ENCODE measurements around the gene TRAF3. TPM values are rescaled to one million over a fixed set of nuclear protein-coding genes. Genes with fewer than 3 reads are reported as not detected.
"Not testable (repeated sequence)": the region's sequence is repeated elsewhere in the genome, so short reads cannot be mapped to it uniquely, and the experiment has no call there.

The TRAF3 gene
- total RNA-seq, 1 experiment from 2014 or later: 15.1 TPM

DNA sequence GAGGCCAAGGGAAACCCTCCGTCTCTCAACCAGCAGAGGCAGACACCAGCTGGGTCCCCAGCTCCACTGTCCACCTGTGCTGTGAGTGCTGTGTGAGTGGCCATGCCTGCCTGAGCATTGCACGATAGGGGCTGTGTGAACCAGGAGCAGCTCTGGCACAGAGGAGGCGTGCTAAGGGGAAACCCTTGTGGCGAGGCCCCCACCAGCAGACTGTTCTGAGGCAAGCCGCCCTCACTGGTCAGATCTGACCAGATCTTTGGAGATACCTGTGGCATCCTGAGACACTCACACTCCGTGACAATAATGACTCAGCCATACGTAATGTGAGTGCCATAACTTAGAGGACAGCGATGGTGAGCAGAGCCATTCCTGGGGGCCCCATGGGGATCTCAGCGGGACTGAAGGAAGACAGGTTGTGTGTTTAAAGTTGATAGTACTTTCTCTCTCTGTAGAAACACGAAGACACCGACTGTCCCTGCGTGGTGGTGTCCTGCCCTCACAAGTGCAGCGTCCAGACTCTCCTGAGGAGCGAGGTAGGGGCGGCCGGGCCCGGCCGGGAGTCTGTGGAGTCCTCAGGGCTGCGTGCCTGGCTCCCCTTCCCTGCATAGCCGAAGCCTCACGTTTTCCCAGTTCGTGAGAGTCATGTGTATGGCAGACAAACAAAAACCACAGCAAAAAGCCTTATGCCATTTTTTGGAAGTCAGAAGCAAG lies 108.6 kb downstream of the TRAF3 start:
- DNase-seq (ENCODE audit: extremely low read depth, low read depth): no peak

DNA sequence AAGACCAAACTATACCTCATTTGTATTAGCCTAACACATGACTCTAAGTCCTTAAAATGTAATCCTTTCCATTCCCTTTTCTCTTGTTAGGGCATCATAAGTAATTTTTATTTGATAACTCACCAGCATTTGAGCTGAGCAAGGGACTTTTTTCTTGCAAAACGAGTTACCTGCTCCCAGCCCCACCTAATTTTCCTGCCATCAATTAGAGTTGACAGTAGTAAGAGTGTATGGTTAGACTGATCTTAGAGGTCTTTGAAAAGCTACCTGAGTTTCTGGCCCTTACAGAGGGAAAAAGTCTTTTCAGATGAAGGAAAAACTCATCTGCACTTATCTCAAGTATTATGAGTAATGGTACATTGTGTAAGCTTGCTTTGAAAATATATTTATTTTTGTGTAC lies 111.5 kb downstream of the TRAF3 start:
- no peak for DNase-seq (ENCODE audit: extremely low read depth, low read depth)

- no peak for DNase-seq (ENCODE audit: extremely low read depth, low read depth)
Measured at GRCh38 chr14:102889615-102890014, 112.4 kb downstream of the TRAF3 start.

DNA sequence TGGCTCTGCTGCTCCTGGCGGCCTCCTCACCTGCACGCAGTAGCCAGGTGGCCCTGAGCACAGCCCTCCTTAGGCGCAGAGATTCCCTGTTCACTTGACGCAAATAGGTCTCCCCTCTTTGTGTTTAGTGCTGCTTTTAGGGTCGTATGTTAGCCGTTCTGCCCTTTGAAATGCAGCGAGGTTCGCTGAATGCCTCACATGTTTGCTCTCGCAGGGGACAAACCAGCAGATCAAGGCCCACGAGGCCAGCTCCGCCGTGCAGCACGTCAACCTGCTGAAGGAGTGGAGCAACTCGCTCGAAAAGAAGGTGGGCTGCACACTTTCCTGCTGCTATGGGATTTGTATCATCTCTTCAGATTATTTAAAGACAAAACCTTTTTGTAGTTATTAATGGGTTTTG lies 113.9 kb downstream of the TRAF3 start:
- DNase-seq (ENCODE audit: extremely low read depth, low read depth): no peak

- no peak for DNase-seq (ENCODE audit: extremely low read depth, low read depth)
Measured at GRCh38 chr14:102891556-102891955, 114.3 kb downstream of the TRAF3 start.

- DNase-seq (ENCODE audit: extremely low read depth, low read depth): no peak
Measured at GRCh38 chr14:102892651-102893050, 115.4 kb downstream of the TRAF3 start.

GRCh38 chr14:102893452-102893851 lies 116.2 kb downstream of the TRAF3 start:
- no peak for DNase-seq (ENCODE audit: extremely low read depth, low read depth)

DNA sequence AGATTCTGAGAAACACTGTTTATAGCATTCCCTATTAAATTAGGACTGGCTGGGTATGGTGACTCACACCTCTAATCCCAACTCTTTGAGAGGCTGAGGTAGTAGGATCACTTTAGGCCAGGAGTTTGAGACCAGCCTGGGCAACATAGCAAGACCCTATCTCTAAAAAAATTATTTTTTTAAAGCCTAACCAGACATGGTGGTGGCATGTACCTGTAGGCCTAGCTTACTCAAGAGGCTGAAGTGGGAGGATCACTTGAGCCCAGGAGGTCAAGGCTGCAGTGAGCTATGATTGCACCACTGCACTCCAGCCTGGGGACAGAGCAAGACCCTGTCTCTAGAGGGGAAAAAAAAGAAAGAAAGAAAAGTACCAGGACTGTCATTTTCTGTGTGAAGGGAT lies 119.5 kb downstream of the TRAF3 start:
- DNase-seq (ENCODE audit: extremely low read depth, low read depth): not testable (repeated sequence)

- no peak for DNase-seq (ENCODE audit: extremely low read depth, low read depth)
Measured at GRCh38 chr14:102897299-102898027, 120.2 kb downstream of the TRAF3 start.

- no peak for DNase-seq (ENCODE audit: extremely low read depth, low read depth)
Measured at GRCh38 chr14:102898298-102898697, 121.0 kb downstream of the TRAF3 start.

DNA sequence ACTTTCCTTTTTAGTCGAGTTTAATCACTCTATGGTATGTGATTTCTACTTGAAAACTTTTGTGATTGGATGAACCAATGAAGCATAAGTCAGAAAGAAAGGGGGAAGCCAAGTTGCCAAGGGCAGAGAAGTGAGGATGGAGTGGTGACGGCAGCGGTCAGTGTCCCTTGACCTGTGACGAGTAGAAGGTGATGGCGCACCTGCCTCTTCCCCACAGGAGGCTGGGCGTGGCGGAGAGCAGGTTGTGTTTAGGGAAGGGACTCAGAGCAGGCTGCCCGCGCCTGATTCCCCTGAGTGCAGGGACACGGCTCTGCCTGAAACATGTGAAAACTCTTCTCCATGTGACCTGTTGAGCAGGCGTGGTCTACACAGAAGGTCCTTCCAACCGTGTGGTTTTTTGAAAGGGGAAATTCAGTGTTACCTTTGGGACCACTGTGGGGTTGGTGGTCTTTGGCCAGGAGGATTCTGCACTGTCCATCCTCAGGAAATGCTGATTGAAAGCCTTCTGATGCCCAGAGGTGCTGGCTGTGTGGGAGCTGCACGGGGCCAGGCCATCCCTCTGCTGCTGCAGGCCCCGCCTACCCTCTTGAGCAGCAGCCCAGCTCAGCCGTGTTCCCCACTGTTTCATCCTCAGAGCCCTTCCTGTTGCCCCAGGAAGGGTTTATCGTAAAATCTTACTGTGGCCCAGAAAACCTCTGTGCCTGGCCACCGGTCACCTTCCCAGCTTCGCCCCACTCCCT lies 121.7 kb downstream of the TRAF3 start:
- DNase-seq (ENCODE audit: extremely low read depth, low read depth): no peak

DNA sequence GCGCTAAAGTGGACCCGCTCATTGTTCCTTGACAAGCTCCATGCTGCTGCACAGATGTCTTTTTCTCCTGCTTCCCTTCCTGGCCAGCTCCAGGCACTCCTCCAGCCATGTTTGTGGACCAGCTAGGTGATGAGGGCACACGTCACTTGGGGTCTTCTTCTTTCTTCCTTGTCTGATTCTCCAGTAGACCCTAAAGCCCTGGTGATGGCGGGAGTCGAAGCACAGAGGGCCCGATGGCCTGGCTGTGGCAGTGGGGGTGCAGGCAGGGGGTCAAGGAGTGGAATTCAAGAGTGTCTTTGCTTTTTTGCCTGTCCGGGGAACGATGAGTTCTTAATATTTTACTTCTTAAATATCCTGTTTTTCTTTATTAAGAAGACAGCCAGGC lies 122.3 kb downstream of the TRAF3 start:
- no peak for DNase-seq (ENCODE audit: extremely low read depth, low read depth)

DNA sequence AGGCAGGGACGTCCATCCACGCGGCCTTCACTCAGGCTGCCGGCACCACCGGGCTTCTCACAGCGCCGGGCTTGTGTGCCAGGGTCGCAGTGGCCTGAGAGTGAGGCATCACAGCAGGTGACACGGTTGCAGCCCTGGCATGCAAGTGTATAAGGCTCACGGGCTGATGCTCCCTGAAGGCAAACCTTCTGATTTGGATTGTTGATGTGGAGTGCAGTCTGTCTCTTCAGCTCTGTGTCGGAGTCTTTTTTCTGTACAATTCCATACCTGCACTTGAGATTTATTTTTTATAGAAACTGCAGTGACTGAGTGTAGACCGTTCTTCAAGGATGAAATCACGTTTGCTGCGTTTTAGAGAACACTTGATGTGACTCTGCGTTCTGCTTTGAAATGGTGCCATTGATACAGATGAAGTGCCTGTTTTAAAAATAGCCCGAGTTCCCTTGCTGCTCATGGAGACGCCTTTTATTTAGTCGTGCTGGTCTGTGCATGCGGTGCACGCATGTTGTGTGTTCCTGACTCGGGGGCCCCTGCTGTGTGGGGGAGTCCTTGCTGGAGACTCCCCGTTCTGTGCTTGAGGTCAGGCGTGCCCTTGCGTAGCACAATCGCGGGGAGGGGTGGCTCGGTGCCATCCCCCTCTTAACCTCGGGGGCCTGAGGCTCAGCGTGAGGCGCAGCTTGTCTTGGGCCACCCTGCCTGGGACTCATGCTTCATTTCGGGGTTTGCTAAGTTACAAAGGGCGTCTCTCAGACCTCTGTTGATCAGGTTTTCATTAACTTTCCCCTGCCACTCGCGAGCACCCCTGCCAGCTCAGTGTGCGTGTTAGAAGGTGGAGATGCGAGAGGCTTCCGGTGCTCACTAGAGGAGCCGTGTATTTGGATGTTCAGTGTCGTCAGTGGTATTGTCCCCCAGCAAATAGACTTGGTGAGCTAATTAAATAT lies 123.7 kb downstream of the TRAF3 start:
- DNase-seq (ENCODE audit: extremely low read depth, low read depth): no peak

DNA sequence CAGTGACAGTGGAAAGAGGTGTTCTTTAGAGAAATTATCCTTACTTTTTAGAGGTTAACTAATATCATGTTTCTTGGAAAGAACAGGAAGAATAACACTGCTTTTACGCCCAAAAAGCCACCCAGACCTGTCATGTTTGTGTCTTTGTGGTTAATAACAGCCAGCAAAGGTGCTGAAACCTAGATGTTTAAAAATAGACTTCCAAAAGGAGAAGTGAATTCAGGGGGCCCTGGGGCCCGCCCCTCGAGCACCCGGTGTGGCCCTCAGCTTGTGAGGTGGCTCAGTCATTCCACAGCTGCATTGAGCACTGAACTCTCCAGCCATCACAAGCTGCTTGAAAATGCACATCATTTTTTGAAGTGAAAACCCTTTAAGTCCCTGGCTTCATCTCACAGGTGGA lies 124.4 kb downstream of the TRAF3 start:
- DNase-seq (ENCODE audit: extremely low read depth, low read depth): no peak

DNA sequence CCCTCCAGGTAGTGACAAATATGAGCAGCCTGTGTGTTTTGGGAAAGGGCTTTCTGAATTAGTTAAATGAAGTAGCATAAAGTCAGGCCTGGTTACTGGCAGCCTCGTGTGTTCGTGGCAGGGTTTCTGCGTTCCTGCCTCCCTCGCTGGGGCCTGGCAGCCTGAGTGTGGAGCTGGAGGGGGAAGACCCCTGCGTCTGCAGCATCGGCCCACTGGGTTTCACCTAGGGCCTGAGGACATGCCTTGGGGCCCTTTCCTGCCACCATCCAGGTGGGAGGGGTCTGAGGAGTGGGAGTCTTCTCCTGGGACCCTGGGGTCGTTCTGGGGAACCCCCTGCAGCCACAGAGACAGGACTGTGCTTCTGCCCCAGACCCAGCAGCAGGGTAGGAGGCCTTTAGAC lies 124.8 kb downstream of the TRAF3 start:
- no peak for DNase-seq (ENCODE audit: extremely low read depth, low read depth)

DNA sequence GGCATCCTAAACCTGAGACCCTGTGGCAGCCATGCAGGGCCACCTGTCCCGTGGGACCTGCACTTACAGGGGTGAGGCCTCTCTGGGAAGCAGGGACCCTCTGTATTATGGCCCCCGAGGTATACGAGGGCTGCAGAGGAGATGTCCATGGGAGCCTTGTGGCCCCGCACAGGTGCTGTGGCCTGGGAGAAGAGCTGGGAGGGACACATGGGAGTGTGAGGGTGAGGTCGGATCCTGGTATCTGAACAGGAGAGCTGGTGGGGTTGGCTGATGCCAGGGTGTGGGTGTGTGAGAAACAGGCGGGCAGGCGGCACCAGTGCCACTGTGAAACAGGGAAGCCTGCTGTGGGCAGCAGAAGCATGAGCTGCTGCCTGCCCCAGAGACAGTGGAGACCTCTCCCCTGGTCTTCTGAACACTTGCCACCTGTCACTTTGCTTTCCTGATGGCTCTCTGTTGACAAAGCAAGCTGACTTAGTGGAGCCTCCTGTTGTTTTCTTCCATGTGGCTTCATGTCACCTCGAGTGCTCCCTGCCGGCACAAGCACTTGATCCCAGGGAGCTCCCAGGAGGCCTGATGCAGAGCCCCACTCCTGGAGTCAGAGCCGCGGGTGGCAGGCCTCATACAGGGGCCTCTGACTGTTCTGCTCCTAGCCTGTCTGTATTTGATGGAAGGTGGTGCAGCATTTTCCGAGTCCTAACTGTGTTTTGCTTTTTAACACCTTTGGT lies 125.4 kb downstream of the TRAF3 start:
- no peak for DNase-seq (ENCODE audit: extremely low read depth, low read depth)

DNA sequence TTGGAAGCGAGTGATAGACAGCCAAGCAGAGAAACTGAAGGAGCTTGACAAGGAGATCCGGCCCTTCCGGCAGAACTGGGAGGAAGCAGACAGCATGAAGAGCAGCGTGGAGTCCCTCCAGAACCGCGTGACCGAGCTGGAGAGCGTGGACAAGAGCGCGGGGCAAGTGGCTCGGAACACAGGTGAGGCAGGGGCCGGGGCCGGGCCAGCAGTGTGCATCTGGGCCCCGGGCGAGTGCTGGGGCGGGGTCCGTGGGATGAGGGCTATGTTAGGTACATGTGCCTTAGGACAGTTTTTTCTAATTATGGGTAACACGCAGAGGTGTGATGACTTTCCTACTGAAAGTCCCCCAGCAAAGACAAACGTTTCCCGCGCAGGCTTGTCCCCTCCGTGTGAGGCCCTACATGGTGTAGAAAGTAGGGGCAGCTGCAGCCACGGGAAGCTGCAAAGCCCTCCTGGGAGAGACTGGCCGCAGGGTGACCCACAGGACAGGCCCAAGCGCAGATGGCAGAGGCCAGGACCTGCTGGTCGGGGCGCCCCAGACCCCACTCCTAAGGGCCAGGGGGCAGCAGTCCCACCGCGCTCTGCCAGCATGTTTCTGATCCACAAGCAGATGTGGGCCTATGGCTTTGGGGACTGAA lies 126.1 kb downstream of the TRAF3 start:
- no peak for DNase-seq (ENCODE audit: extremely low read depth, low read depth)

- DNase-seq (ENCODE audit: extremely low read depth, low read depth): no peak
Measured at GRCh38 chr14:102903889-102904512, 126.8 kb downstream of the TRAF3 start.
